SW 1271 (cell line): ENCODE measurements around the gene TPCN1.
A peak's percentile ranks its signal among the peaks of the same experiment; 100 is the strongest.

Source experiments
- DNase-seq, 2 experiments: peaks; one replicate each; lab custom pipeline; 2025; lab: John Stamatoyannopoulos, UW

TPCN1 gene

GRCh38 chr12:113241191-113242025 lies 20.1 kb downstream of the TPCN1 start:
- DNase-seq, result peak; percentile 33 to 68

GRCh38 chr12:113242026-113242418 lies 20.8 kb downstream of the TPCN1 start:
- DNase-seq, result no peak

GRCh38 chr12:113242560-113242959 lies 21.3 kb downstream of the TPCN1 start:
- no peak for DNase-seq

- DNase-seq, result no peak
These were observed 22.8 kb downstream of the TPCN1 start for GRCh38 chr12:113244047-113244460.

- DNase-seq, result no peak
These were observed 23.3 kb downstream of the TPCN1 start for GRCh38 chr12:113244478-113244958.

- DNase-seq, result no peak
These were observed 24.6 kb downstream of the TPCN1 start for GRCh38 chr12:113245695-113246477.

- DNase-seq, result no peak
These were observed 25.3 kb downstream of the TPCN1 start for GRCh38 chr12:113246478-113247122.

GRCh38 chr12:113247123-113248050 lies 26.1 kb downstream of the TPCN1 start:
- no peak for DNase-seq

GRCh38 chr12:113248051-113248825 lies 27.0 kb downstream of the TPCN1 start:
- no peak for DNase-seq

- no peak for DNase-seq
These were observed 27.7 kb downstream of the TPCN1 start for GRCh38 chr12:113248842-113249435.

GRCh38 chr12:113249546-113249945 lies 28.3 kb downstream of the TPCN1 start:
- DNase-seq, result no peak

- DNase-seq, result no peak
These were observed 28.8 kb downstream of the TPCN1 start for GRCh38 chr12:113250045-113250444.

GRCh38 chr12:113251404-113252070 lies 30.3 kb downstream of the TPCN1 start:
- DNase-seq, result no peak

GRCh38 chr12:113252494-113252893 lies 31.2 kb downstream of the TPCN1 start:
- DNase-seq, result no peak

GRCh38 chr12:113253532-113254285 lies 32.4 kb downstream of the TPCN1 start:
- no peak for DNase-seq

GRCh38 chr12:113254298-113254697 lies 33.0 kb downstream of the TPCN1 start:
- no peak for DNase-seq

GRCh38 chr12:113257564-113257963 lies 36.3 kb downstream of the TPCN1 start:
- DNase-seq, result no peak

GRCh38 chr12:113260127-113260526 lies 38.9 kb downstream of the TPCN1 start:
- DNase-seq, result no peak
